NCI-H2081 treated with DMSO at 0.1 percent for 48 hours (cell line): ENCODE data around the gene CFAP65.

ENCODE experiments used
- DNase-seq: peaks from one replicate; lab custom pipeline; 2025; lab: John Stamatoyannopoulos, UW

CFAP65 gene

GRCh38 chr2:219059725-219060682 lies 18.7 kb upstream of the CFAP65 start:
- no peak for DNase-seq

- DNase-seq = no peak
These were observed 18.0 kb upstream of the CFAP65 start for GRCh38 chr2:219059375-219059724.

GRCh38 chr2:219058541-219059374 lies 17.4 kb upstream of the CFAP65 start:
- no peak for DNase-seq

GRCh38 chr2:219057709-219058540 lies 16.6 kb upstream of the CFAP65 start:
- no peak for DNase-seq

- no peak for DNase-seq
These were observed 15.8 kb upstream of the CFAP65 start for GRCh38 chr2:219056896-219057708.

GRCh38 chr2:219056176-219056895 lies 15.0 kb upstream of the CFAP65 start:
- no peak for DNase-seq

- no peak for DNase-seq
These were observed 13.9 kb upstream of the CFAP65 start for GRCh38 chr2:219054956-219055903.

GRCh38 chr2:219049282-219049681 lies 8.0 kb upstream of the CFAP65 start:
- no peak for DNase-seq

GRCh38 chr2:219045937-219046550 lies 4.7 kb upstream of the CFAP65 start:
- DNase-seq = no peak

- DNase-seq = no peak
These were observed 1.4 kb upstream of the CFAP65 start for GRCh38 chr2:219042750-219043149.

- no peak for DNase-seq
These were observed 841 bp upstream of the CFAP65 start for GRCh38 chr2:219042157-219042556.

GRCh38 chr2:219038600-219038999 lies 2.7 kb downstream of the CFAP65 start:
- no peak for DNase-seq

- no peak for DNase-seq
These were observed 3.4 kb downstream of the CFAP65 start for GRCh38 chr2:219037783-219038499.

GRCh38 chr2:219035942-219036341 lies 5.4 kb downstream of the CFAP65 start:
- no peak for DNase-seq

GRCh38 chr2:219034823-219035222 lies 6.5 kb downstream of the CFAP65 start:
- DNase-seq = no peak

GRCh38 chr2:219032051-219032745 lies 9.1 kb downstream of the CFAP65 start:
- DNase-seq = no peak

GRCh38 chr2:219031005-219031738 lies 10.1 kb downstream of the CFAP65 start:
- no peak for DNase-seq
